Astrocyte (in vitro differentiated cells and primary cell): ENCODE data around the gene CRTAP.

Experiments used
- EZH2 ChIP-seq: IDR thresholded peaks from 2 replicates; pipeline ENCODE4 v1.6.1; 2012; ENCODE audit warnings: mild to moderate bottlenecking, low read length, inconsistent platforms; ENCODE audit not compliant: insufficient read depth
- TF ChIP-seq, protein P1 (sequence below): IDR thresholded peaks from 2 replicates; pipeline ENCODE4 v1.5.1; 2011; ENCODE audit warnings: low read depth, mild to moderate bottlenecking, inconsistent platforms, low read length, moderate library complexity; ENCODE audit not compliant: insufficient read depth

DNA sequence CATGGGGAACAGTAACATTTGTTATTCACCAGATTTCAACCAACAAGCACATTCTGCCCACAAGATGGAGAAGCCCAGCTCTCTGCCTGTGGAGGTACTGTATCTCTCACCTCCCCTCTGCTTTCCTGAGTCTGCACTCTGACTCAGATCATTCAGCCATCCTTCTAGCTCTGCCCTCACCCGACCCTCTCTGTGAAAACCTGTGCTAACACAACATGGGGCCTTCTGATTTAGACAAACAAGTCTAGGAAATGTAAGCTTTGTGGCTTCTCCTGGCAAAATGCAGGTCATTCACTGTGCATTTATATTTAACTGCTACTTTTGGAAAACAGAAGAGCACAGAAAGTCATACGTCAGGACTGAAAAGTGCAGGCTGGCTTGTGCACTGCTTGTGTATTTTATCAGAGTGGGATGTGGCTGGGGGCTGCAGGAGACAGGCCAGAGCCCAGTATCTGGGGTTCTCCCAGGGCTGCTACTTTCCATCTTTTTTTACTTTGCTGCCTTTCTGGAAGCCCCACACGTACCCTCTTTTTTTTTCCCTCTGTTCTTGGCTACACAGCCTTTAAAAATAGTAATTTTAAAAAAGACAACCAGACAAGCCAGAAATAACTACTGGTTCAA, 54.0 kb downstream of the CRTAP start:
- TF ChIP-seq, protein P1, sequence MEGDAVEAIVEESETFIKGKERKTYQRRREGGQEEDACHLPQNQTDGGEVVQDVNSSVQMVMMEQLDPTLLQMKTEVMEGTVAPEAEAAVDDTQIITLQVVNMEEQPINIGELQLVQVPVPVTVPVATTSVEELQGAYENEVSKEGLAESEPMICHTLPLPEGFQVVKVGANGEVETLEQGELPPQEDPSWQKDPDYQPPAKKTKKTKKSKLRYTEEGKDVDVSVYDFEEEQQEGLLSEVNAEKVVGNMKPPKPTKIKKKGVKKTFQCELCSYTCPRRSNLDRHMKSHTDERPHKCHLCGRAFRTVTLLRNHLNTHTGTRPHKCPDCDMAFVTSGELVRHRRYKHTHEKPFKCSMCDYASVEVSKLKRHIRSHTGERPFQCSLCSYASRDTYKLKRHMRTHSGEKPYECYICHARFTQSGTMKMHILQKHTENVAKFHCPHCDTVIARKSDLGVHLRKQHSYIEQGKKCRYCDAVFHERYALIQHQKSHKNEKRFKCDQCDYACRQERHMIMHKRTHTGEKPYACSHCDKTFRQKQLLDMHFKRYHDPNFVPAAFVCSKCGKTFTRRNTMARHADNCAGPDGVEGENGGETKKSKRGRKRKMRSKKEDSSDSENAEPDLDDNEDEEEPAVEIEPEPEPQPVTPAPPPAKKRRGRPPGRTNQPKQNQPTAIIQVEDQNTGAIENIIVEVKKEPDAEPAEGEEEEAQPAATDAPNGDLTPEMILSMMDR = no peak
- no peak for TF ChIP-seq EZH2
